ENCODE measurements around the gene JPH4.

JPH4 gene

GRCh38 chr14:23555882-23556699 is 22.5 kb downstream of the JPH4 start, which contains the start of gene THTPA:
Gene THTPA, plus strand, starts transcription at chr14:23556271. Its CDS starts 487 bp downstream, at chr14:23556758.
- Histone ChIP-seq H3K4me1 (ENCODE audit: insufficient read depth, low read length) (peaks cover 43% of the 10 kb centered on the region), H3K36me3 (ENCODE audit: insufficient read depth, low read length) (peaks cover 35% of the 10 kb centered on the region), H3K27me3 (ENCODE audit: insufficient read depth, low read length, poor library complexity) (no peaks in the 10 kb centered on the region), H3K9ac (ENCODE audit: low read depth, low read length) (peak within 1 kb of the TSS; percentile 87), H2AFZ (ENCODE audit: low read depth, low read length) (peak within 1 kb of the TSS; percentile 93), H3K4me3 (ENCODE audit: low read depth in 1 of 2, low read length in 2 of 2) (peak within 1 kb of the TSS; percentile 78 to 95), H3K79me2 (ENCODE audit: insufficient read depth, low read length) (peaks cover 34% of the 10 kb centered on the region), H3K4me2 (ENCODE audit: insufficient read depth, low read length) (peak within 1 kb of the TSS; percentile 95), H3K27ac (ENCODE audit: low read length) (peak within 1 kb of the TSS; percentile 95), H3K9me3 (ENCODE audit: insufficient read depth, low read length, severe bottlenecking) (no peaks in the 10 kb centered on the region), H4K20me1 (ENCODE audit: insufficient read depth, low read length) (0 out of 2 replicates have a peak, but pooled peaks cover 3% of the 10 kb centered on the region)
- no peak for TF ChIP-seq CTCF (IDR thresholded peaks at IDR 0.05; ENCODE audit: borderline replicate concordance, extremely low read depth, low read length, poor library complexity, severe bottlenecking)
- TF ChIP-seq EZH2 (IDR thresholded peaks at IDR 0.05; ENCODE audit: borderline replicate concordance, low read depth, low read length, severe bottlenecking), result no peak
- DNase-seq, result peak; percentile 94
- ATAC-seq (ENCODE audit: insufficient read depth, low read depth), result peak; percentile 78

GRCh38 chr14:23555533-23555881 is 23.1 kb downstream of the JPH4 start:
- peak overlapping the region; percentile 95 for H3K27ac ChIP-seq (ENCODE audit: low read length)
- 0 out of 2 replicates have a peak, but pooled peaks cover 3% of the 10 kb centered on the region for H4K20me1 ChIP-seq (ENCODE audit: insufficient read depth, low read length)
- H3K27me3 ChIP-seq (ENCODE audit: insufficient read depth, low read length, poor library complexity), result no peaks in the 10 kb centered on the region
- ATAC-seq (ENCODE audit: insufficient read depth, low read depth) (no peak), DNase-seq (no peak)
- peak overlapping the region; percentile 93 for H2AFZ ChIP-seq (ENCODE audit: low read depth, low read length)
- H3K9me3 ChIP-seq (ENCODE audit: insufficient read depth, low read length, severe bottlenecking), result no peaks in the 10 kb centered on the region
- peaks cover 40% of the 10 kb centered on the region for H3K79me2 ChIP-seq (ENCODE audit: insufficient read depth, low read length)
- no peak for TF ChIP-seq CTCF (IDR thresholded peaks at IDR 0.05; ENCODE audit: borderline replicate concordance, extremely low read depth, low read length, poor library complexity, severe bottlenecking)
- no peak for TF ChIP-seq EZH2 (IDR thresholded peaks at IDR 0.05; ENCODE audit: borderline replicate concordance, low read depth, low read length, severe bottlenecking)
- H3K4me3 ChIP-seq (ENCODE audit: low read depth in 1 of 2, low read length in 2 of 2), result peak overlapping the region; percentile 78 to 95
- H3K4me2 ChIP-seq (ENCODE audit: insufficient read depth, low read length), result peak overlapping the region; percentile 95
- peak overlapping the region; percentile 87 for H3K9ac ChIP-seq (ENCODE audit: low read depth, low read length)
- H3K36me3 ChIP-seq (ENCODE audit: insufficient read depth, low read length), result peaks cover 30% of the 10 kb centered on the region
- H3K4me1 ChIP-seq (ENCODE audit: insufficient read depth, low read length), result peaks cover 49% of the 10 kb centered on the region

DNA sequence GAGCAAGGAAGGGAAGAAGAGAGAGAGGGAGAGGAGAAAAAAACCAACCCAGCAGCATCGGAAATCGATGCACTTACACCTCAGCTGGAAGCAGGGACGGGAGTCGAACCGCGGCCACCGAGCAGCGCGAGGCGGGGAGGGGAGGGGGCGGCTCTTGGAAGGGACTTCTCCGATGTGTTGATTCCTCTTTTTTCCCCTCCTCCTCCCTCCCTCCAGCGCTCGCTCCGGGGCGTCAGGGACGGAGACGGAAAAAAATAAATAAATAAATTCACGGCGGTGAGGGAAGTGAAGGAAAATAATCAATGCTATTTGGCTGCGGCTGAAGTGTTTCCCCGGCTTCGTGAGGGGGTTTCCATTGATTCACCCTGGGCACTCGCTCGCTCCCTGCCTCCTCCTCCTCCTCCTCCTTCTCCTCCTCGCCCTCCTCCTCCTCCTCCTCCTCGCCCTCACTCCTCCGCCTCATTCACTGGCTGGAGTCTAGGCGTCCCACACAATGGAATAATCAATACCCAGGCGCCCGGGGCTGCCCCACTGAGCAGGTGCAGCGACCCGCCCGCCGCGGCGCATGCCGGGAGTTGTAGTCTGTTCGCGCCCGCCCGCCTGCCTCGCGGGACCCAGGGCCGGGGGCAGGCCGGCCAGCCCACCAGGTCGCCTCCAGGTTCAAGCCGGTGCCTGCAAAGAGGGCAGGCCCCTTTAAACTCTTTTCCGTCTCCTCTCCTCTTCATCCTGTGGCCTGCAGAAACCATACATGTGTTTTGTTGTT is 27.1 kb downstream of the JPH4 start, which contains the start of gene ZFHX2:
TSS of gene ZFHX2 (minus strand) at position 500 of the 763 bp plus-strand sequence. CDS start 16,440 bp downstream, outside the sequence.
- peak within 1 kb of the TSS; percentile 85 for H2AFZ ChIP-seq (ENCODE audit: low read depth, low read length)
- no peaks in the 10 kb centered on the region for H4K20me1 ChIP-seq (ENCODE audit: insufficient read depth, low read length)
- no peaks in the 10 kb centered on the region; the same call in 1 of the 2 replicates for H3K36me3 ChIP-seq (ENCODE audit: insufficient read depth, low read length)
- TF ChIP-seq CTCF (IDR thresholded peaks at IDR 0.05; ENCODE audit: borderline replicate concordance, extremely low read depth, low read length, poor library complexity, severe bottlenecking) (no peak), EZH2 (IDR thresholded peaks at IDR 0.05; ENCODE audit: borderline replicate concordance, low read depth, low read length, severe bottlenecking) (no peak)
- H3K27me3 ChIP-seq (ENCODE audit: insufficient read depth, low read length, poor library complexity), result no peaks in the 10 kb centered on the region
- peak within 1 kb of the TSS; percentile 67 for H3K9ac ChIP-seq (ENCODE audit: low read depth, low read length)
- H3K4me1 ChIP-seq (ENCODE audit: insufficient read depth, low read length), result peaks cover 37% of the 10 kb centered on the region
- peaks cover 16% of the 10 kb centered on the region for H3K79me2 ChIP-seq (ENCODE audit: insufficient read depth, low read length)
- H3K4me2 ChIP-seq (ENCODE audit: insufficient read depth, low read length), result peak within 1 kb of the TSS; percentile 89
- DNase-seq, result peak; percentile 83
- ATAC-seq (ENCODE audit: insufficient read depth, low read depth), result peak; percentile 75
- no peaks in the 10 kb centered on the region for H3K9me3 ChIP-seq (ENCODE audit: insufficient read depth, low read length, severe bottlenecking)
- peak within 1 kb of the TSS; percentile 60 for H3K27ac ChIP-seq (ENCODE audit: low read length)
- peak within 1 kb of the TSS; percentile 49 to 74 for H3K4me3 ChIP-seq (ENCODE audit: low read depth in 1 of 2, low read length in 2 of 2)
